ENCODE measurements around the gene MYH2. TPM values are rescaled to one million over a fixed set of nuclear protein-coding genes. Genes with fewer than 3 reads are reported as not detected.

The MYH2 gene
- total RNA-seq, 1 experiment from 2014 or later = not detected

DNA sequence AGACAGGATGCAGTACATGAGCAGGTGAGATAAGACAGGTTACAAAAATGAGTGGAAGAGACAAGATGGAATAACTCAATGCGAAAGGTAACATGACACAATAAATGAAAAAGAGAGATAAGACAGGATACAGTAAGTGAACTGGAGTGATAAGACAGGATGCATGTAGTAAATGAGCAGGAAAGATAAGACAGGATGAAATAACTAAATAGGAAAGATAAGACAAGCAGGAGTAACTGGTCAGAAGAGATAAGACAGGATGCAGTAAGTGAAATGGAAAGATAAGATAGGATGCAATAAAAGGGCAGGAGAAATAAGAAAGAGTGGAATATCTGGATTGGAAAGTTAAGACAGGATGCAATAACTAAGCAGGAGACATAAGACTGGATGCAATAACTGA lies 71.8 kb downstream of the MYH2 start:
- TF ChIP-seq POLR2AphosphoS5 (IDR thresholded peaks at IDR 0.05; ENCODE audit: low read depth, low read length) = no peak
- TF ChIP-seq JUND (IDR thresholded peaks at IDR 0.05) = no peak
- TF ChIP-seq FOSL1 (IDR thresholded peaks at IDR 0.05; ENCODE audit: low read depth) = no peak
- TF ChIP-seq, protein P1, sequence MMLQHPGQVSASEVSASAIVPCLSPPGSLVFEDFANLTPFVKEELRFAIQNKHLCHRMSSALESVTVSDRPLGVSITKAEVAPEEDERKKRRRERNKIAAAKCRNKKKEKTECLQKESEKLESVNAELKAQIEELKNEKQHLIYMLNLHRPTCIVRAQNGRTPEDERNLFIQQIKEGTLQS (IDR thresholded peaks at IDR 0.05) = no peak
- no peak for TF ChIP-seq SRF (IDR thresholded peaks at IDR 0.05; ENCODE audit: low read depth)
- no peak for TF ChIP-seq YY1 (IDR thresholded peaks at IDR 0.05; ENCODE audit: extremely low read depth, insufficient replicate concordance, low read depth, low read length)
- no peak for TF ChIP-seq SP1 (IDR thresholded peaks at IDR 0.05; ENCODE audit: low read depth)
- no peak for TF ChIP-seq CTCF (IDR thresholded peaks at IDR 0.05 in 2 of 3, conservative IDR thresholded peaks at IDR 0.05 in 1 of 3; ENCODE audit: borderline replicate concordance in 1 of 3, insufficient read depth in 1 of 3, low read depth in 2 of 3, low read length in 2 of 3)
- no peak for TF ChIP-seq EGR1 (IDR thresholded peaks at IDR 0.05; ENCODE audit: low read depth)

DNA sequence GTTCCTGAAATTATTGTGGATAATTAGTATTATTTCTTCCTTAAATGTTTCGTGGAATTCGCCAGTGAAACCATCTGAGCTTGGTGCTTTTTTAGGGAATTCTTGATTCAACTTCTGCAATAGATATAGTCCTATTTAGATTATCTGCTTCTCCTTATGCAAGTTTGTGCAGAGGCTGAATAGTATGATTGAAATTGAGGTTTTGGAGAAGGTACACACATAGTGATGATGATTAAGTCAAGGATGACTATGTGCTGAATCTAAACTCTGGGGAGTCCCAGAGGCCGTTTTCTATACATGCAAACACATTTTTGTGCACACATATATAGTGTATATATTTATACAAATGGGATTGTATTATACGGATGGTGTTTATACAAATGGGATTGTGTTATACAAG lies 74.9 kb downstream of the MYH2 start:
- POLR2A ChIA-PET = no interaction called here
- ATAC-seq (no peak), DNase-seq (ENCODE audit: low read depth, low spot score) (no peak)
- no TSS peak for BruUV-seq (replicated peaks)
- Histone ChIP-seq H3K27me3 (ENCODE audit: insufficient read depth, low read length) (peaks cover 42% of the 10 kb centered on the region), H3K79me2 (ENCODE audit: insufficient read depth, low read length) (no peaks in the 10 kb centered on the region), H3K36me3 (ENCODE audit: control insufficient read depth in 1 of 2, insufficient read depth in 2 of 2, low read length in 2 of 2) (no peaks in the 10 kb centered on the region), H3K4me2 (ENCODE audit: low read length) (no peak overlapping the region), H3K9ac (ENCODE audit: low read length) (no peak overlapping the region), H4K20me1 (ENCODE audit: insufficient read depth) (no peaks in the 10 kb centered on the region), H3K27ac (ENCODE audit: low read depth, low read length) (no peak overlapping the region), H3K4me3 (replicated peaks in 1 of 2; ENCODE audit: low read depth in 1 of 2, low read length in 2 of 2) (no peak overlapping the region), H2AFZ (ENCODE audit: low read depth, low read length, poor library complexity, severe bottlenecking) (no peak overlapping the region), H3K9me2 (ENCODE audit: insufficient read depth) (no peaks in the 10 kb centered on the region), H3K9me3 (ENCODE audit: control insufficient read depth in 1 of 2, insufficient read depth in 1 of 2, low read depth in 1 of 2, low read length in 2 of 2) (no peaks in the 10 kb centered on the region), H3K4me1 (ENCODE audit: control insufficient read depth in 1 of 2, insufficient read depth in 2 of 2, low read length in 2 of 2) (no peaks in the 10 kb centered on the region)
- CTCF ChIA-PET = no interaction called here
- intact Hi-C loops (cut with micrococcal nuclease) = no loop called here
- RAD21 ChIA-PET (ENCODE audit: low non-redundant PET in 1 of 2, low total read pairs in 2 of 2, uncharacterized antibody in 2 of 2, unreplicated experiment in 2 of 2) = no interaction called here
- TF ChIP-seq SIN3A (IDR thresholded peaks at IDR 0.05; ENCODE audit: low read depth) (no peak), MAX (IDR thresholded peaks at IDR 0.05) (no peak), POLR2AphosphoS5 (IDR thresholded peaks at IDR 0.05; ENCODE audit: low read depth, low read length) (no peak), ELF1 (IDR thresholded peaks at IDR 0.05; ENCODE audit: borderline replicate concordance, low read depth) (no peak), ZFX (IDR thresholded peaks at IDR 0.05) (no peak), ZNF274 (IDR thresholded peaks at IDR 0.05; ENCODE audit: low read depth, low read length) (no peak)
- TF ChIP-seq, protein P2, sequence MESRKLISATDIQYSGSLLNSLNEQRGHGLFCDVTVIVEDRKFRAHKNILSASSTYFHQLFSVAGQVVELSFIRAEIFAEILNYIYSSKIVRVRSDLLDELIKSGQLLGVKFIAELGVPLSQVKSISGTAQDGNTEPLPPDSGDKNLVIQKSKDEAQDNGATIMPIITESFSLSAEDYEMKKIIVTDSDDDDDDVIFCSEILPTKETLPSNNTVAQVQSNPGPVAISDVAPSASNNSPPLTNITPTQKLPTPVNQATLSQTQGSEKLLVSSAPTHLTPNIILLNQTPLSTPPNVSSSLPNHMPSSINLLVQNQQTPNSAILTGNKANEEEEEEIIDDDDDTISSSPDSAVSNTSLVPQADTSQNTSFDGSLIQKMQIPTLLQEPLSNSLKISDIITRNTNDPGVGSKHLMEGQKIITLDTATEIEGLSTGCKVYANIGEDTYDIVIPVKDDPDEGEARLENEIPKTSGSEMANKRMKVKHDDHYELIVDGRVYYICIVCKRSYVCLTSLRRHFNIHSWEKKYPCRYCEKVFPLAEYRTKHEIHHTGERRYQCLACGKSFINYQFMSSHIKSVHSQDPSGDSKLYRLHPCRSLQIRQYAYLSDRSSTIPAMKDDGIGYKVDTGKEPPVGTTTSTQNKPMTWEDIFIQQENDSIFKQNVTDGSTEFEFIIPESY (IDR thresholded peaks at IDR 0.05; ENCODE audit: extremely low read depth, insufficient replicate concordance, low read length) = no peak

More for the DNA sequence above, 71.8 kb downstream of the MYH2 start:
- H3K27me3 ChIP-seq (ENCODE audit: insufficient read depth, low read length) = peaks cover 35% of the 10 kb centered on the region; the same call in 1 of the 2 replicates
- no peaks in the 10 kb centered on the region for H3K36me3 ChIP-seq (ENCODE audit: control insufficient read depth in 1 of 2, insufficient read depth in 2 of 2, low read length in 2 of 2)
- H3K9me3 ChIP-seq (ENCODE audit: control insufficient read depth in 1 of 2, insufficient read depth in 1 of 2, low read depth in 1 of 2, low read length in 2 of 2) = no peaks in the 10 kb centered on the region
- no peaks in the 10 kb centered on the region for H3K79me2 ChIP-seq (ENCODE audit: insufficient read depth, low read length)
- POLR2A ChIA-PET = no interaction called here
- no peak overlapping the region for H3K4me3 ChIP-seq (replicated peaks in 1 of 2; ENCODE audit: low read depth in 1 of 2, low read length in 2 of 2)
- no peak overlapping the region for H3K4me2 ChIP-seq (ENCODE audit: low read length)
- RAD21 ChIA-PET (ENCODE audit: low non-redundant PET in 1 of 2, low total read pairs in 2 of 2, uncharacterized antibody in 2 of 2, unreplicated experiment in 2 of 2) = no interaction called here
- no peak for ATAC-seq
- CTCF ChIA-PET = no interaction called here
- H3K27ac ChIP-seq (ENCODE audit: low read depth, low read length) = no peak overlapping the region
- H2AFZ ChIP-seq (ENCODE audit: low read depth, low read length, poor library complexity, severe bottlenecking) = no peak overlapping the region
- H4K20me1 ChIP-seq (ENCODE audit: insufficient read depth) = no peaks in the 10 kb centered on the region
- H3K9ac ChIP-seq (ENCODE audit: low read length) = no peak overlapping the region
- DNase-seq (ENCODE audit: low read depth, low spot score) = no peak
- H3K4me1 ChIP-seq (ENCODE audit: control insufficient read depth in 1 of 2, insufficient read depth in 2 of 2, low read length in 2 of 2) = no peaks in the 10 kb centered on the region
- intact Hi-C loops (cut with micrococcal nuclease) = no loop called here
- BruUV-seq (replicated peaks) = no TSS peak
- no peaks in the 10 kb centered on the region for H3K9me2 ChIP-seq (ENCODE audit: insufficient read depth)
